HepG2 (cell line): ENCODE results near the gene CHKA. TPM values are rescaled to one million over a fixed set of nuclear protein-coding genes. Genes with fewer than 3 reads are reported as not detected.

ENCODE experiments used
- DMAP1 ChIP-seq: IDR thresholded peaks from 2 replicates; pipeline ENCODE4 v1.6.1; 2016
- DNMT1 ChIP-seq: sonication (generic); formaldehyde crosslinking; IDR thresholded peaks from 2 replicates; pipeline ENCODE4 v1.5.1; 2020; ENCODE audit warnings: mild to moderate bottlenecking, missing genetic modification reagents
- FOXC1 ChIP-seq: sonication (generic); formaldehyde crosslinking; IDR thresholded peaks from 2 replicates; pipeline ENCODE4 v1.8.0; 2022; ENCODE audit warnings: mild to moderate bottlenecking, missing genetic modification reagents, borderline replicate concordance
- GATAD2A ChIP-seq: IDR thresholded peaks from 2 replicates; pipeline ENCODE4 v1.6.1; 2016
- MIER3 ChIP-seq: IDR thresholded peaks from 2 replicates; pipeline ENCODE4 v1.6.1; 2016; ENCODE audit warnings: missing compliant biosample characterization, borderline replicate concordance
- RFXAP ChIP-seq: sonication (generic); formaldehyde crosslinking; IDR thresholded peaks from 2 replicates; pipeline ENCODE4 v1.4.0; 2020; ENCODE audit warnings: missing genetic modification reagents, borderline replicate concordance
- TGIF2 ChIP-seq: IDR thresholded peaks from 2 replicates; pipeline ENCODE4 v1.6.1; 2016; ENCODE audit warnings: control low read depth, missing compliant biosample characterization
- ZNF335 ChIP-seq: sonication (generic); formaldehyde crosslinking; IDR thresholded peaks from 2 replicates; pipeline ENCODE4 v1.4.0; 2020; ENCODE audit warnings: missing genetic modification reagents
- ZNF552 ChIP-seq: sonication (generic); formaldehyde crosslinking; IDR thresholded peaks from 2 replicates; pipeline ENCODE4 v1.9.0; 2022; ENCODE audit warnings: missing genetic modification reagents, mild to moderate bottlenecking, borderline replicate concordance
- ZNF629 ChIP-seq: sonication (generic); formaldehyde crosslinking; conservative IDR thresholded peaks from 2 replicates; pipeline ENCODE4 v1.5.0; 2020; ENCODE audit warnings: missing genetic modification reagents
- ZNF644 ChIP-seq: IDR thresholded peaks from 2 replicates; pipeline ENCODE4 v1.6.1; 2016; ENCODE audit warnings: low read depth
- polyA plus RNA-seq, 8 experiments: library from polyadenylated mRNA; depleted of rRNA in 3 of 8; stranded (reverse) in 7 of 8; unstranded in 1 of 8; fragments of >200 nt; fragmentation: Illumina TruSeq in 4 of 8; extraction: Trizol in 4 of 8; gene quantifications; 2 replicates each; pipeline versions ENCODE4 v1.2.1 to v1.2.3, GENCODE V29; 2011 to 2016; ENCODE audit warnings: low read depth in 4 of 8, missing spikeins in 1 of 8, mixed read lengths in 1 of 8; ENCODE audit not compliant: insufficient read depth in 1 of 8
- total RNA-seq, 5 experiments: library from RNA; depleted of rRNA; stranded (reverse); fragments of >200 nt; fragmentation: Illumina TruSeq; extraction: Trizol; gene quantifications; 2 replicates each; pipeline ENCODE4 v1.2.3, GENCODE V29; 2016; ENCODE audit warnings: low read depth in 1 of 5
- TF ChIP-seq, protein P1 (sequence below): IDR thresholded peaks from 2 replicates; pipeline ENCODE4 v1.6.1; 2016; ENCODE audit warnings: mild to moderate bottlenecking, missing biosample characterization, missing genetic modification reagents
- TF ChIP-seq, protein P2 (sequence below): sonication (generic); formaldehyde crosslinking; IDR thresholded peaks from 2 replicates; pipeline ENCODE4 v1.9.0; 2022; ENCODE audit warnings: low read depth, missing genetic modification reagents
- TF ChIP-seq, protein P3 (sequence below): sonication (generic); formaldehyde crosslinking; IDR thresholded peaks from 2 replicates; pipeline ENCODE4 v1.4.0; 2020; ENCODE audit warnings: missing genetic modification reagents, borderline replicate concordance
- TF ChIP-seq, protein P4 (sequence below): sonication (generic); IDR thresholded peaks from 2 replicates; pipeline ENCODE4 v1.6.1; 2016; ENCODE audit warnings: low read depth, borderline replicate concordance
- TF ChIP-seq, protein P5 (sequence below): sonication (generic); formaldehyde crosslinking; IDR thresholded peaks from 2 replicates; pipeline ENCODE4 v1.8.0; 2022; ENCODE audit warnings: missing genetic modification reagents, mild to moderate bottlenecking, borderline replicate concordance
- TF ChIP-seq, protein P6 (sequence below): sonication (generic); formaldehyde crosslinking; IDR thresholded peaks from 2 replicates; pipeline ENCODE4 v1.5.1; 2020; ENCODE audit warnings: mild to moderate bottlenecking, missing genetic modification reagents

The CHKA gene
- total and polyA plus RNA-seq, 2 of the 13 experiments (the other 11 are each of a cell fraction or from before 2014, with no cell fraction given) = 71.6 to 92.7 TPM

DNA sequence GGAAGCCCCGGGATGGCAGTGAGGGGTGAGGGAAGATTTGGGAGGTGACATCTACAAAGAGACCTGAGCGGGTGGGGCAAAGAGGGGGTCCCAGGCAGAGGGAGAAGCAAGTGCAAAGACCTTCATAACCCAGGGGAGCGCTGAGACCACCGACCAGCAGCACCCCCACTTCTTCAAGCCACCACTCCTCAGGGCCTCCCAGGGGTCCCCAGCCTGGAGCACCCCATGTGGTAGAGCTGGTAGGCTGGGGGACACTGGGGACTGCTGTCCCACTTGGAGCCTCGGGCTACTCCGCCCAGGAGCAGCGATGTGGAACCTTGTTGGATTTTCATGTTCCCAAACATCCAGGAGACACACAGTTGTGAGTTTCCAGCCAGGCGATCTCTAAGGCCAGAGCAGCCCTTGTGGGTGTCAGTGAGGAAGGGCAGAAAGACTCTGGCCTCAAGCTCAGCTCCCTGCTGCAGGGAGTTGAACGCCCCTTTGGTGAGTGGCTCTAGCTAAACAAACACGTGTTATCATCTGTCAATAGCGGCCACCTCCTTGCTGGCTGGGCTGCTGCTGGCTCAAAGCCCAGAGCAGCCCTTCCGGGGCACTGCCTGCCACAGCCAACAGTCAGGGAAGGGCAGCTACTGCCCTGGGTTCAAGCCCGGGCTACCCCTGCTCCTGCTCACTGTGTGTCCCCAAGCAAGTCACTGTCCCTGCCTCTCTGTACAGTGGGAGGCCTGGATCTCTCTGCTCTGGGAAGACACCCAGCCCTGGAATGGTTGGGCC is 25.7 kb upstream of the CHKA start (continued):
- no peak; the same call in 1 of the 2 replicates for TF ChIP-seq RFXAP
- TF ChIP-seq, protein P1, sequence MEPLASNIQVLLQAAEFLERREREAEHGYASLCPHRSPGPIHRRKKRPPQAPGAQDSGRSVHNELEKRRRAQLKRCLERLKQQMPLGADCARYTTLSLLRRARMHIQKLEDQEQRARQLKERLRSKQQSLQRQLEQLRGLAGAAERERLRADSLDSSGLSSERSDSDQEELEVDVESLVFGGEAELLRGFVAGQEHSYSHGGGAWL (CRISPR knock-in tag) = no peak; the same call in 1 of the 2 replicates
- TF ChIP-seq, protein P2, sequence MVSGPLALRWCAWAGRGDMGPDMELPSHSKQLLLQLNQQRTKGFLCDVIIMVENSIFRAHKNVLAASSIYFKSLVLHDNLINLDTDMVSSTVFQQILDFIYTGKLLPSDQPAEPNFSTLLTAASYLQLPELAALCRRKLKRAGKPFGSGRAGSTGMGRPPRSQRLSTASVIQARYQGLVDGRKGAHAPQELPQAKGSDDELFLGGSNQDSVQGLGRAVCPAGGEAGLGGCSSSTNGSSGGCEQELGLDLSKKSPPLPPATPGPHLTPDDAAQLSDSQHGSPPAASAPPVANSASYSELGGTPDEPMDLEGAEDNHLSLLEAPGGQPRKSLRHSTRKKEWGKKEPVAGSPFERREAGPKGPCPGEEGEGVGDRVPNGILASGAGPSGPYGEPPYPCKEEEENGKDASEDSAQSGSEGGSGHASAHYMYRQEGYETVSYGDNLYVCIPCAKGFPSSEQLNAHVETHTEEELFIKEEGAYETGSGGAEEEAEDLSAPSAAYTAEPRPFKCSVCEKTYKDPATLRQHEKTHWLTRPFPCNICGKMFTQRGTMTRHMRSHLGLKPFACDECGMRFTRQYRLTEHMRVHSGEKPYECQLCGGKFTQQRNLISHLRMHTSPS = peak; percentile 96
- peak; percentile 82; the same call in 1 of the 2 replicates for TF ChIP-seq FOXC1 (CRISPR knock-in tag)
- TF ChIP-seq TGIF2 (CRISPR knock-in tag) = peak; percentile 99
- no peak for TF ChIP-seq DNMT1 (CRISPR knock-in tag)
- TF ChIP-seq, protein P3, sequence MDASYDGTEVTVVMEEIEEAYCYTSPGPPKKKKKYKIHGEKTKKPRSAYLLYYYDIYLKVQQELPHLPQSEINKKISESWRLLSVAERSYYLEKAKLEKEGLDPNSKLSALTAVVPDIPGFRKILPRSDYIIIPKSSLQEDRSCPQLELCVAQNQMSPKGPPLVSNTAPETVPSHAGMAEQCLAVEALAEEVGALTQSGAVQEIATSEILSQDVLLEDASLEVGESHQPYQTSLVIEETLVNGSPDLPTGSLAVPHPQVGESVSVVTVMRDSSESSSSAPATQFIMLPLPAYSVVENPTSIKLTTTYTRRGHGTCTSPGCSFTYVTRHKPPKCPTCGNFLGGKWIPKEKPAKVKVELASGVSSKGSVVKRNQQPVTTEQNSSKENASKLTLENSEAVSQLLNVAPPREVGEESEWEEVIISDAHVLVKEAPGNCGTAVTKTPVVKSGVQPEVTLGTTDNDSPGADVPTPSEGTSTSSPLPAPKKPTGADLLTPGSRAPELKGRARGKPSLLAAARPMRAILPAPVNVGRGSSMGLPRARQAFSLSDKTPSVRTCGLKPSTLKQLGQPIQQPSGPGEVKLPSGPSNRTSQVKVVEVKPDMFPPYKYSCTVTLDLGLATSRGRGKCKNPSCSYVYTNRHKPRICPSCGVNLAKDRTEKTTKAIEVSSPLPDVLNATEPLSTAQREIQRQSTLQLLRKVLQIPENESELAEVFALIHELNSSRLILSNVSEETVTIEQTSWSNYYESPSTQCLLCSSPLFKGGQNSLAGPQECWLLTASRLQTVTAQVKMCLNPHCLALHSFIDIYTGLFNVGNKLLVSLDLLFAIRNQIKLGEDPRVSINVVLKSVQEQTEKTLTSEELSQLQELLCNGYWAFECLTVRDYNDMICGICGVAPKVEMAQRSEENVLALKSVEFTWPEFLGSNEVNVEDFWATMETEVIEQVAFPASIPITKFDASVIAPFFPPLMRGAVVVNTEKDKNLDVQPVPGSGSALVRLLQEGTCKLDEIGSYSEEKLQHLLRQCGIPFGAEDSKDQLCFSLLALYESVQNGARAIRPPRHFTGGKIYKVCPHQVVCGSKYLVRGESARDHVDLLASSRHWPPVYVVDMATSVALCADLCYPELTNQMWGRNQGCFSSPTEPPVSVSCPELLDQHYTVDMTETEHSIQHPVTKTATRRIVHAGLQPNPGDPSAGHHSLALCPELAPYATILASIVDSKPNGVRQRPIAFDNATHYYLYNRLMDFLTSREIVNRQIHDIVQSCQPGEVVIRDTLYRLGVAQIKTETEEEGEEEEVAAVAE (CRISPR knock-in tag) = peak; percentile 80
- peak; percentile 92 for TF ChIP-seq ZNF335 (CRISPR knock-in tag)
- peak; percentile 79 for TF ChIP-seq DMAP1 (CRISPR knock-in tag)
- TF ChIP-seq, protein P4, sequence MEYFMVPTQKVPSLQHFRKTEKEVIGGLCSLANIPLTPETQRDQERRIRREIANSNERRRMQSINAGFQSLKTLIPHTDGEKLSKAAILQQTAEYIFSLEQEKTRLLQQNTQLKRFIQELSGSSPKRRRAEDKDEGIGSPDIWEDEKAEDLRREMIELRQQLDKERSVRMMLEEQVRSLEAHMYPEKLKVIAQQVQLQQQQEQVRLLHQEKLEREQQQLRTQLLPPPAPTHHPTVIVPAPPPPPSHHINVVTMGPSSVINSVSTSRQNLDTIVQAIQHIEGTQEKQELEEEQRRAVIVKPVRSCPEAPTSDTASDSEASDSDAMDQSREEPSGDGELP = peak; percentile 91
- peak; percentile 97 for TF ChIP-seq GATAD2A (CRISPR knock-in tag)
- peak; percentile 86 for TF ChIP-seq MIER3
- TF ChIP-seq ZNF552 (CRISPR knock-in tag) = 0 out of 2 replicates have a peak, but pooled peaks have one; percentile 78
- TF ChIP-seq ZNF644 (CRISPR knock-in tag) = peak; percentile 80
- TF ChIP-seq, protein P5, sequence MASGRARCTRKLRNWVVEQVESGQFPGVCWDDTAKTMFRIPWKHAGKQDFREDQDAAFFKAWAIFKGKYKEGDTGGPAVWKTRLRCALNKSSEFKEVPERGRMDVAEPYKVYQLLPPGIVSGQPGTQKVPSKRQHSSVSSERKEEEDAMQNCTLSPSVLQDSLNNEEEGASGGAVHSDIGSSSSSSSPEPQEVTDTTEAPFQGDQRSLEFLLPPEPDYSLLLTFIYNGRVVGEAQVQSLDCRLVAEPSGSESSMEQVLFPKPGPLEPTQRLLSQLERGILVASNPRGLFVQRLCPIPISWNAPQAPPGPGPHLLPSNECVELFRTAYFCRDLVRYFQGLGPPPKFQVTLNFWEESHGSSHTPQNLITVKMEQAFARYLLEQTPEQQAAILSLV (CRISPR knock-in tag) = peak; percentile 61
- TF ChIP-seq ZNF629 (CRISPR knock-in tag) = 0 out of 2 replicates have a peak, but pooled peaks have one; percentile 43
- TF ChIP-seq, protein P6, sequence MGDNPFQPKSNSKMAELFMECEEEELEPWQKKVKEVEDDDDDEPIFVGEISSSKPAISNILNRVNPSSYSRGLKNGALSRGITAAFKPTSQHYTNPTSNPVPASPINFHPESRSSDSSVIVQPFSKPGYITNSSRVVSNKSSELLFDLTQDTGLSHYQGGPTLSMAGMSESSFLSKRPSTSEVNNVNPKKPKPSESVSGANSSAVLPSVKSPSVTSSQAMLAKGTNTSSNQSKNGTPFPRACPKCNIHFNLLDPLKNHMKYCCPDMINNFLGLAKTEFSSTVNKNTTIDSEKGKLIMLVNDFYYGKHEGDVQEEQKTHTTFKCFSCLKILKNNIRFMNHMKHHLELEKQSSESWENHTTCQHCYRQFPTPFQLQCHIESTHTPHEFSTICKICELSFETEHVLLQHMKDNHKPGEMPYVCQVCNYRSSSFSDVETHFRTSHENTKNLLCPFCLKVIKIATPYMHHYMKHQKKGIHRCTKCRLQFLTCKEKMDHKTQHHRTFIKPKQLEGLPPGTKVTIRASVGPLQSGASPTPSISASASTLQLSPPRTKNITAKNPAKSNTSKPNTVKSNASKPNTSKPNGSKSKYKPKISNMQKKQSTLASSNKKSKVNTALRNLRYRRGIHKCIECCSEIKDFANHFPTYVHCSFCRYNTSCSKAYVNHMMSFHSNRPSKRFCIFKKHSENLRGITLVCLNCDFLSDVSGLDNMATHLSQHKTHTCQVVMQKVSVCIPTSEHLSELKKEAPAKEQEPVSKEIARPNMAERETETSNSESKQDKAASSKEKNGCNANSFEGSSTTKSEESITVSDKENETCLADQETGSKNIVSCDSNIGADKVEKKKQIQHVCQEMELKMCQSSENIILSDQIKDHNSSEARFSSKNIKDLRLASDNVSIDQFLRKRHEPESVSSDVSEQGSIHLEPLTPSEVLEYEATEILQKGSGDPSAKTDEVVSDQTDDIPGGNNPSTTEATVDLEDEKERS (CRISPR knock-in tag) = peak; percentile 86
